EL (cell line): ENCODE data around the gene TIMM8B.
"Not testable (repeated sequence)": the region's sequence is repeated elsewhere in the genome, so short reads cannot be mapped to it uniquely, and the experiment has no call there.

Source experiments
- DNase-seq: peaks from one replicate; pipeline ENCODE4 v3.0.0-alpha.2; 2016

The TIMM8B gene

GRCh38 chr11:112073941-112074811 lies 12.4 kb downstream of the TIMM8B start, which contains the start of the genes NKAPD1 and PIH1D2:
TSS of gene NKAPD1 (plus strand) at chr11:112074299. CDS start at chr11:112075575, 1,276 bp downstream.
TSS of gene PIH1D2 (minus strand) at chr11:112074017. CDS start at chr11:112073174, 843 bp downstream.
- DNase-seq: peak; percentile 90

- no peak for DNase-seq
These were observed 23.6 kb downstream of the TIMM8B start for GRCh38 chr11:112062923-112063322.

- DNase-seq: no peak
These were observed 28.5 kb downstream of the TIMM8B start for GRCh38 chr11:112058103-112058502.

- no peak for DNase-seq
These were observed 29.4 kb downstream of the TIMM8B start for GRCh38 chr11:112057170-112057569.

- no peak for DNase-seq
These were observed 34.8 kb downstream of the TIMM8B start for GRCh38 chr11:112051768-112052167.

DNA sequence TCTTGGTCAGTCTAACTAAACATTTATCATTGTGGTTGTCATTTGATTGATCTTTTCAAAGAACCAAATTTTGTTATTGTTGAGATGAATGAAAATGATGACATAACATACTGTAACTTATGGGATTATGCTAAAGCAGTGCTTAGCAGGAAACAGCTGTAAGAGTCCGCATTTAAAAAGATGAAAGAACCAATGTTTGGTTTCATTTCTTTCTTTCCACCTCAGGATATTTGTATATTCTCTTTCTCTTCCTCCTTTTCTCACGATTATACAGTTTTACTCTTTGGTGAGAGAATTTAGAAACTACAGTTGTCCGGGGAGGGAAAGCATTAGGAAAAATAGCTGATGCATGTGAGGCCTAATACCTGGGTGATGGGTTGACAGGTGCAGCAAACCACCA lies 35.8 kb downstream of the TIMM8B start:
- DNase-seq: no peak

- no peak for DNase-seq
These were observed 36.8 kb downstream of the TIMM8B start for GRCh38 chr11:112049777-112050176.

DNA sequence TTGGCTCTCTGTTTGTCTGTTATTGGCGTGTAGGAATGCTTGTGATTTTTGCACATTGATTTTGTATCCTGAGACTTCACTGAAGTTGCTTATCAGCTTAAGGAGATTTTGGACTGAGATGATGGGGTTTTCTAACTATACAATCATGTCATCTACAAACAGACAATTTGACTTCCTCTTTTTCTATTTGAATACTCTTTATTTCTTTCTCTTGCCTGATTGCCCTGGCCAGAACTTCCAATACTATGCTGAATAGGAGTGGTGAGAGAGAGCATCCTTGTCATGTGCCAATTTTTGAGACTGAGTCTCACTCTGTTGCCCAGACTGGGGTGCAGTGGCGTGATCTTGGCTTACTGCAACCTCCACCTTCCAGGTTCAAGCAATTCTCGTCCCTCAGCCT lies 38.3 kb downstream of the TIMM8B start:
- not testable (repeated sequence) for DNase-seq

DNA sequence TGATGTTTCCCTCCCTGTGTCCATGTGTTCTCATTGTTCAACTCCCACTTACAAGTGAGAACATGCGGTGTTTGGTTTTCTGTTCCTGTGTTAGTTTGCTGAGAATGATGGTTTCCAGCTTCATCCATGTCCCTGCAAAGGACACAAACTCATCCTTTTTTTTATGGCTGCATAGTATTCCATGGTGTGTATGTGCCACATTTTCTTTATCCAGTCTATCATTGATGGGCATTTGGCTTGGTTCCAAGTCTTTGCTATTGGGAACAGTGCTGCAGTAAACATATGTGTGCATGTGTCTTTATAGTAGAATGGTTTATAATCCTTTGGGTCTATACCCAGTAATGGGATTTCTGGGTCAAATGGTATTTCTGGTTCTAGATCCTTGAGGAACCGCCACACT lies 39.9 kb downstream of the TIMM8B start:
- DNase-seq: not testable (repeated sequence)

DNA sequence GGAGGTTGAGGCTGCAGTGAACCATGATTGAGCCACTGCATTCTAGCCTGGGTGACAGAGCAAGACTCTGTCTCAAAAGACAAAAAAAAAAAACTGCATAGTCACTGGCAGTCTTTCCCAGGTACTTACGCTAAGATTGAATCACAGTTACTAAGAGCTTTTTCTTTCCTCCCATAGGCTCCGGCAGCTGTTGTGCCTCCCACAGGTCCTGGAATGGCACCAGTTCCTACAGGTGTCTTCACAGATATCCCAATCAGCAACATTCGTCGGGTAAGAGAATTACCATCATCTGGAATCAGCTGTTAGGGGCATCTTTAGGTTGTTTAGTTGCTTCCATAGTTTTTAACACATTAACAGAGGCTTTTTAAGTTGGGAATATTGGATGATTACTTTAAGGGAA lies 41.6 kb downstream of the TIMM8B start:
- DNase-seq: no peak

- DNase-seq: no peak
These were observed 43.6 kb downstream of the TIMM8B start for GRCh38 chr11:112042961-112043304.

DNA sequence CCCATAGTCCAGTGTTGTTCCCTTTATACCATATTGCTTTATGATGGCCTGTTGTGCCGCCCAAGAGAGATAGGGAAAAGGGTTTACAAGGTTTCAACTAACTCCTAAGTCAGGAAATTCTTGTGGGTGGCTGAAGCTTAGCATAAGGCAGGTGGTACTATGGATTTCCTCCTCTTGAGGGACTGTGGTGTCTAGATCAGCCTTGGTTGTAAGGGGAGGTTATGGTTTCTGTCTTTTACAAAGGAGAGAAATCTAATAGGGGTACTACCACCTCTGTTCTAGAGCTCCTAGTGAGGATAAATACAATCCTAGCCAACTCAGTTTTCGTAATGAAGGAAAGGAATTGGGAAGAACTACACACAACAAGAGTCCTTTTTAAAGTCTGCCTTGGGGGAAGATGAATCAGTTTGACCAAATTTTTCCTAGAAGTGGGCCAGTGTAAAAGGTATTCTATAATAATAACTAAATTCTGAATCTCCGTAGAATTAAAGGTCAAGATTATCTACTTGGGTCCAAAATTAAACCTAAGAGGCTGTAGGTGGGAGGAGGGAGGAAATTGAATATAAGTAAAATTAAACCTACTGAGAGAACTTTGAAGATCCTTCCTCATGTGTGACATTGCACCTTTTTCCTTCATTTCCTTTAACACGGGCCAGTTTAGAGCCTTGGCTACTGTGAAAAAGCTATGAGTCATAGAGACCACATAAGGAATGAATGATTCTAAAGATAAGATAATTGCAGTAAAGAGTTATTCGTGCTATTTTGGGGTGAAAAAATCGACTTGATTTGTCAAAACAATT lies 44.2 kb downstream of the TIMM8B start:
- peak; percentile 67 for DNase-seq

DNA sequence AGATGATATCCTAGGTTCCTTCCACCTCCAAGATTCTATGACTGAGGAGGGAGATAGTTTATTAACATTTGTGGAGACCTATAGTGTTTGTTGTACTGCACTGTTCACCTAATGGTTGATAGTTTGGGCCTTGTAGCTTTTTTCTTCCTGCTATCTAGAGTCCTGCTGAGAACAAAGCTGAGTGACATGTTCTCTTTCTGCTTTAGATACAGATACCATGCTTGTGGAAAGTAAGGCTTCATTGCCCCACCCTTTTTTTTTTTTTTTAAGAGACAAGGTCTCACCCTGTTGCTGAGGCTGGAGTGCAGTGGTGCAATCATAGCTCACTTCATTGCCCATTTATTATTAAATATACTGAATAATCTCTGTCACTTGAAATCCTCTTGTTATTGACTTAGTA lies 49.0 kb downstream of the TIMM8B start:
- DNase-seq: no peak
